ENCODE measurements around the gene HIVEP3. TPM values are rescaled to one million over a fixed set of nuclear protein-coding genes. Genes with fewer than 3 reads are reported as not detected.

The HIVEP3 gene
- total and polyA plus RNA-seq, 2 experiments from 2014 or later, result 0.57 to 5.9 TPM

- H3K79me2 ChIP-seq, result no peaks in the 10 kb centered on the region
- WGBS (ENCODE audit: low lambda C conversion rate, missing lambda C conversion rate), result 93% methylated on average over 7 of the region's 7 CpGs
- no peaks in the 10 kb centered on the region for H3K36me3 ChIP-seq (replicated peaks; ENCODE audit: insufficient read depth, low read depth)
- no peaks in the 10 kb centered on the region for H3K9me3 ChIP-seq (ENCODE audit: low read depth)
- H3K27ac ChIP-seq, result no peak overlapping the region
- H3K4me3 ChIP-seq, result no peak overlapping the region
- no peaks in the 10 kb centered on the region for H3K9me2 ChIP-seq (replicated peaks; ENCODE audit: insufficient read depth)
- H4K20me1 ChIP-seq (ENCODE audit: insufficient read depth, poor library complexity, severe bottlenecking), result no peaks in the 10 kb centered on the region
- H3K27me3 ChIP-seq, result no peaks in the 10 kb centered on the region
- DNase-seq (ENCODE audit: low spot score), result no peak
- TF ChIP-seq CTCF (IDR thresholded peaks at IDR 0.05; ENCODE audit: poor library complexity) (no peak), EZH2phosphoT487 (IDR thresholded peaks at IDR 0.05; ENCODE audit: low read depth, severe bottlenecking, unreplicated experiment) (no peak), EZH2 (IDR thresholded peaks at IDR 0.05; ENCODE audit: borderline replicate concordance) (no peak)
- H3K4me1 ChIP-seq (ENCODE audit: insufficient read depth), result no peaks in the 10 kb centered on the region
- H3K4me2 ChIP-seq, result no peak overlapping the region
- no peak overlapping the region for H2AFZ ChIP-seq
Measured at GRCh38 chr1:41852091-41852490, 66.6 kb downstream of the HIVEP3 start.

DNA sequence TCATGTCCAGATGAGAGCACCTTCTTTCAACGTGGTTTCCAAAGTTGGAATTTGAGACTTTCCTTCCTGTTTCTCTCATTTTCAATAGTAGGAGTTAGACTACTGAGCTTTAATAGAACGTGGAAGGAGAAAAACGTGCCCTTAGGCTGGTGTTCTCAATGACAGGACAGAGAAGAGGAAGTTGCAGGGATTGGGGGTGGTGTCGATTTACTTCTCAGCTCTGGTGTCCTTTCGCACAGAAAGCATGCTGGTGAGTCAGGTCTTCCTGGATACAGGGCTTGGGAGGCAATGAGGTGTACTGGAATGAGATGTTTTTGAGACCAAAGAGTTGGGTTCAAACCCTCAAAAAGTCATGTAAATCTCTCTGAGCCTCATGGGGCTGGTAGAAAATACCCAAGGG is 67.1 kb downstream of the HIVEP3 start:
- no peaks in the 10 kb centered on the region for H3K9me3 ChIP-seq (ENCODE audit: low read depth)

DNA sequence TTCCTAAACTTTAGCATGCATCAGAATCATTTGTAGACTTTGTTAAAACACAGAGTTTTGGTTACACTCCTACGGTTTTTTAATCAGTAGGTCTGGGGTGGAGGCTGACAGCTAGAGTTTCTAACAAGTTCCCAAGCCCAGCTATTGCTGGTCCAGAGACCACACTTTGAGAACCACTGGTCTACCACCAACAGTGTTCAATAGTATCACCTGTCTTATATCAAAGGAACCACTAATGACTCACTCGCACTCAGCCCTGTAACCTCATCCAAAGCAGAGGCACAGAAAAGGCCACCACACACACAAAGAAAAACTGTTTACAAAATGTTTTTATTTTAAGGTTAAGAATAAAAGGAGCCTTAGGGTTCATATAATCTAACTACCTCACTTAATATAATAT is 68.7 kb downstream of the HIVEP3 start:
- no peak for DNase-seq (ENCODE audit: low spot score)
- 89% methylated on average over 2 of the region's 2 CpGs for whole genome bisulfite sequencing (ENCODE audit: low lambda C conversion rate, missing lambda C conversion rate)
- no peaks in the 10 kb centered on the region for H3K9me2 ChIP-seq (replicated peaks; ENCODE audit: insufficient read depth)
- no peak overlapping the region for H2AFZ ChIP-seq
- H3K4me2 ChIP-seq, result no peak overlapping the region
- H3K79me2 ChIP-seq, result no peaks in the 10 kb centered on the region
- no peak overlapping the region for H3K4me3 ChIP-seq
- no peaks in the 10 kb centered on the region for H4K20me1 ChIP-seq (ENCODE audit: insufficient read depth, poor library complexity, severe bottlenecking)
- TF ChIP-seq CTCF (IDR thresholded peaks at IDR 0.05; ENCODE audit: poor library complexity) (no peak), EZH2phosphoT487 (IDR thresholded peaks at IDR 0.05; ENCODE audit: low read depth, severe bottlenecking, unreplicated experiment) (no peak), EZH2 (IDR thresholded peaks at IDR 0.05; ENCODE audit: borderline replicate concordance) (no peak)
- H3K27me3 ChIP-seq, result no peaks in the 10 kb centered on the region
- H3K4me1 ChIP-seq (ENCODE audit: insufficient read depth), result no peaks in the 10 kb centered on the region
- no peaks in the 10 kb centered on the region for H3K9me3 ChIP-seq (ENCODE audit: low read depth)
- no peaks in the 10 kb centered on the region for H3K36me3 ChIP-seq (replicated peaks; ENCODE audit: insufficient read depth, low read depth)
- no peak overlapping the region for H3K27ac ChIP-seq

More for the DNA sequence above, 67.1 kb downstream of the HIVEP3 start:
- TF ChIP-seq CTCF (IDR thresholded peaks at IDR 0.05; ENCODE audit: poor library complexity) (no peak), EZH2 (IDR thresholded peaks at IDR 0.05; ENCODE audit: borderline replicate concordance) (no peak)
- no peaks in the 10 kb centered on the region for H3K9me2 ChIP-seq (replicated peaks; ENCODE audit: insufficient read depth)
- no peaks in the 10 kb centered on the region for H3K4me1 ChIP-seq (ENCODE audit: insufficient read depth)
- no peak overlapping the region for H2AFZ ChIP-seq
- H4K20me1 ChIP-seq (ENCODE audit: insufficient read depth, poor library complexity, severe bottlenecking), result no peaks in the 10 kb centered on the region
- H3K79me2 ChIP-seq, result no peaks in the 10 kb centered on the region
- H3K4me2 ChIP-seq, result no peak overlapping the region
- WGBS (ENCODE audit: low lambda C conversion rate, missing lambda C conversion rate), result 49% methylated on average over 5 of the region's 5 CpGs
- no peak overlapping the region for H3K4me3 ChIP-seq
- no peak overlapping the region for H3K27ac ChIP-seq
- H3K36me3 ChIP-seq (replicated peaks; ENCODE audit: insufficient read depth, low read depth), result no peaks in the 10 kb centered on the region
- H3K27me3 ChIP-seq, result no peaks in the 10 kb centered on the region
- DNase-seq (ENCODE audit: low spot score), result no peak

DNA sequence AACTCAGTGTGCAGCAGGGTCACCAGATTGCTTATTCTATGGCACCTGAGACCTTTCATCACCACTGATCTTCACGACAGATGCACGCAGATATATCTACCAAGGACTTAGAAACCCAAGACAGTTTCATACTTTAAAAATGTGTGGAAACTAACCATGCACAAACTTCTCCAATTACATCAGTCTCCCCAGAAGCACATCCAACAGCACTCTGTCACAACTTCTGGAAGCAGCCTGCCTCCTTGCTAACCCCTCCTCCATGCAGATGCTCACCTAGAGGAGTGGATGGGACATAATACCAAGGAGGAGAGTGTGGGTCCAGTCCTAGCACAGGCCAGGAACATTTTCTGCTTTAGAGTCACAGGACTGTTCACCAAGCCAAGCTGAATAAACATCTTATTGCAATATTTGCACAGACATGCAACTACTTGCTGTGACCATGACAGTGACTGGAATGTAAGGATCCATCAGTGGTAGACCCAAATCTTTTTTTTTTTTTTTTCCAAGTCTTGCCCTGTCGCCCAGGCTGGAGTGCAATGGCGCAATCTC is 69.4 kb downstream of the HIVEP3 start:
- no peak overlapping the region for H3K4me2 ChIP-seq
- no peaks in the 10 kb centered on the region for H4K20me1 ChIP-seq (ENCODE audit: insufficient read depth, poor library complexity, severe bottlenecking)
- WGBS (ENCODE audit: low lambda C conversion rate, missing lambda C conversion rate), result 92% methylated on average over 4 of the region's 4 CpGs

More for the DNA sequence above, 69.4 kb downstream of the HIVEP3 start:
- Histone ChIP-seq H3K79me2 (no peaks in the 10 kb centered on the region), H3K9me3 (ENCODE audit: low read depth) (no peaks in the 10 kb centered on the region), H3K4me3 (no peak overlapping the region), H3K27ac (no peak overlapping the region), H2AFZ (no peak overlapping the region), H3K27me3 (no peaks in the 10 kb centered on the region), H3K36me3 (replicated peaks; ENCODE audit: insufficient read depth, low read depth) (no peaks in the 10 kb centered on the region), H3K4me1 (ENCODE audit: insufficient read depth) (no peaks in the 10 kb centered on the region), H3K9me2 (replicated peaks; ENCODE audit: insufficient read depth) (no peaks in the 10 kb centered on the region)
- DNase-seq (ENCODE audit: low spot score), result no peak
- TF ChIP-seq CTCF (IDR thresholded peaks at IDR 0.05; ENCODE audit: poor library complexity) (no peak), EZH2phosphoT487 (IDR thresholded peaks at IDR 0.05; ENCODE audit: low read depth, severe bottlenecking, unreplicated experiment) (no peak), EZH2 (IDR thresholded peaks at IDR 0.05; ENCODE audit: borderline replicate concordance) (no peak)
